NCI-H2107 (cell line): Measurements from ENCODE around the gene UQCC2.

Experiments
- DNase-seq: peaks from one replicate; lab custom pipeline; 2025; lab: John Stamatoyannopoulos, UW

The UQCC2 gene

GRCh38 chr6:33652002-33652401, 59.5 kb downstream of the UQCC2 start:
- DNase-seq = no peak

GRCh38 chr6:33651403-33651802, 60.1 kb downstream of the UQCC2 start:
- DNase-seq = no peak
